ENCODE data around the gene HCK. TPM values are rescaled to one million over a fixed set of nuclear protein-coding genes. Genes with fewer than 3 reads are reported as not detected.
A peak's percentile ranks its signal among the peaks of the same experiment; 100 is the strongest.

Gene HCK
- total and polyA plus RNA-seq, 4 donors, result 18.5 to 304 (median 61.2) TPM

DNA sequence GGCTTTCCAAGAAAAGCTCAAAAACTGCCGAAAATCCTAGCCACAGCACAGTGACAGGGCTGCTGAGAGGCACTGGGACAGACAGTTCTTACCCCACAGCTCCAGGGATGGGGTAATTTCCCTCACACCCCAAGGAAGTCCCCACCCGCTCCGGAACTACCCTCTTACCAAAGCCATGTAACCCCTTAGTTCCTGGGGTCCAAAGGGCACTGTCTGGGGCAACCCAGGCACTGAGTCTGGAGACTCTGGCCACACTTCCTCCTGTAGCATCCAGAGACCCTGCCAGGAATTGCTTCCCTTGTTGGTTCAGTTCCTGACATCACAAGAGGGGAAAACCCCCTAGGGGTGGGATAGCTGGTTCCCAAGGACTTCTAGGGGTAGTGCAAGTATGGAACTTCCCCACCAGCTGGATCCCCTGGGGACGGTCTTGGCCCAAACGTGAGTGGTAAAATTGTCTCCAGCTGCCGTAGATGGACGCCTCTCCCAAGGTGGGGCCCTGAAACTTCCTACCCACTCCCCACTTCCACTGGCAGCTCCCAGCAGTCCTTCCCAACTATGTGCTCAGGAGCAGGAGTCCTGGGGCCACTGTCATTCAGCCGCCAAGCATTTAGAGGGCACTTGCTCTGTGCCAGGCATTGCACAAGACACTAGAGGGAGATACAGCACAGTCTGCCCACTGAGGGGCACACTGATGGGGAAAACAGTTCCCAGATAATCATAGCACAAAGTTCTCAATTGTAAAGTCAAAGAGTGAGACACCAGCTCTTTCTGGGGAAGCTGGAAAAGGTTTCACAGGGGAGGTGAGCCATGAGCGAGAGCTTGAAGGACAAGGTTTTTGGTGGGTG is 17.2 kb upstream of the HCK start:
- H3K27ac ChIP-seq (ENCODE audit: low read depth in 1 of 2, low read length in 1 of 2), result peak overlapping the region in 1 of 2 donors; percentile 5
- H3K36me3 ChIP-seq (ENCODE audit: control insufficient read depth in 4 of 4, insufficient read depth in 4 of 4, low read length in 4 of 4), result no peaks in the 10 kb centered on the region
- H3K9ac ChIP-seq (ENCODE audit: insufficient read depth in 1 of 2, low read length in 2 of 2), result no peak overlapping the region
- ATAC-seq (ENCODE audit: insufficient read depth, low FRiP score) (no peak), DNase-seq (no peak)
- 34 to 43% methylated on average over 9 of the region's 9 CpGs for WGBS, 2 donors
- peaks cover 0 to 19% (median 10%) of the 10 kb centered on the region in 3 donors for H3K27me3 ChIP-seq (ENCODE audit: control insufficient read depth in 3 of 3, insufficient read depth in 3 of 3, low read length in 2 of 3)
- H3K9me3 ChIP-seq (ENCODE audit: control insufficient read depth in 4 of 4, insufficient read depth in 3 of 4, low read length in 3 of 4), result peaks cover 0 to 4% (median 1%) of the 10 kb centered on the region in 4 donors
- H3K4me1 ChIP-seq (ENCODE audit: control insufficient read depth in 5 of 5, insufficient read depth in 5 of 5, low read length in 5 of 5), result peaks cover 0 to 5% (median 0%) of the 10 kb centered on the region in 5 donors
- no peak overlapping the region for H3K4me3 ChIP-seq
- TF ChIP-seq, protein P1, sequence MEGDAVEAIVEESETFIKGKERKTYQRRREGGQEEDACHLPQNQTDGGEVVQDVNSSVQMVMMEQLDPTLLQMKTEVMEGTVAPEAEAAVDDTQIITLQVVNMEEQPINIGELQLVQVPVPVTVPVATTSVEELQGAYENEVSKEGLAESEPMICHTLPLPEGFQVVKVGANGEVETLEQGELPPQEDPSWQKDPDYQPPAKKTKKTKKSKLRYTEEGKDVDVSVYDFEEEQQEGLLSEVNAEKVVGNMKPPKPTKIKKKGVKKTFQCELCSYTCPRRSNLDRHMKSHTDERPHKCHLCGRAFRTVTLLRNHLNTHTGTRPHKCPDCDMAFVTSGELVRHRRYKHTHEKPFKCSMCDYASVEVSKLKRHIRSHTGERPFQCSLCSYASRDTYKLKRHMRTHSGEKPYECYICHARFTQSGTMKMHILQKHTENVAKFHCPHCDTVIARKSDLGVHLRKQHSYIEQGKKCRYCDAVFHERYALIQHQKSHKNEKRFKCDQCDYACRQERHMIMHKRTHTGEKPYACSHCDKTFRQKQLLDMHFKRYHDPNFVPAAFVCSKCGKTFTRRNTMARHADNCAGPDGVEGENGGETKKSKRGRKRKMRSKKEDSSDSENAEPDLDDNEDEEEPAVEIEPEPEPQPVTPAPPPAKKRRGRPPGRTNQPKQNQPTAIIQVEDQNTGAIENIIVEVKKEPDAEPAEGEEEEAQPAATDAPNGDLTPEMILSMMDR (IDR thresholded peaks at IDR 0.05; ENCODE audit: control extremely low read depth, extremely low read depth), result no peak

DNA sequence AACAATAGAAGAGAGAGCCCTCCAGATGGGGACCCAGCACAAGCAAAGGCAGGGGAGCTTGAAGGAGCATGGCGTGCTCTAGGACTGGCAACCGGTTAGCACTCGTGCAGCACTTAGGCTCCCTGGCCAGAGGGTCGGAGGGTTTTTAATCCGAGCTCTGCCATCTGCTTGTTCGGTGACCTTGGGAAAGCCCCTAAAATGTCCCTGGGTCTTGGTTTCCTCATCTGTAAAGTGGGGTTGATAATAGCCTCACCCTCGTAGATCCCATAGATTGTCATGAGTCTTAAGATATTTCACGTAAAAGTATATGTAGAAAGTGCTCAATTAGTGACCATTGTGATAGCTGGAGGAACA is 16.6 kb upstream of the HCK start:
- Histone ChIP-seq H3K4me3 (no peak overlapping the region), H3K27ac (ENCODE audit: low read depth in 1 of 2, low read length in 1 of 2) (no peak overlapping the region), H3K27me3 (ENCODE audit: control insufficient read depth in 3 of 3, insufficient read depth in 3 of 3, low read length in 2 of 3) (peaks cover 0 to 19% (median 10%) of the 10 kb centered on the region in 3 donors), H3K9ac (ENCODE audit: insufficient read depth in 1 of 2, low read length in 2 of 2) (no peak overlapping the region), H3K4me1 (ENCODE audit: control insufficient read depth in 5 of 5, insufficient read depth in 5 of 5, low read length in 5 of 5) (peaks cover 0 to 5% (median 0%) of the 10 kb centered on the region in 5 donors), H3K36me3 (ENCODE audit: control insufficient read depth in 4 of 4, insufficient read depth in 4 of 4, low read length in 4 of 4) (no peaks in the 10 kb centered on the region), H3K9me3 (ENCODE audit: control insufficient read depth in 4 of 4, insufficient read depth in 3 of 4, low read length in 3 of 4) (peaks cover 0 to 4% (median 1%) of the 10 kb centered on the region in 4 donors)
- TF ChIP-seq, protein P1 (IDR thresholded peaks at IDR 0.05; ENCODE audit: control extremely low read depth, extremely low read depth), result no peak
- WGBS, 2 donors, result 81 to 84% methylated on average over 8 of the region's 8 CpGs
- DNase-seq (no peak), ATAC-seq (ENCODE audit: insufficient read depth, low FRiP score) (no peak)

DNA sequence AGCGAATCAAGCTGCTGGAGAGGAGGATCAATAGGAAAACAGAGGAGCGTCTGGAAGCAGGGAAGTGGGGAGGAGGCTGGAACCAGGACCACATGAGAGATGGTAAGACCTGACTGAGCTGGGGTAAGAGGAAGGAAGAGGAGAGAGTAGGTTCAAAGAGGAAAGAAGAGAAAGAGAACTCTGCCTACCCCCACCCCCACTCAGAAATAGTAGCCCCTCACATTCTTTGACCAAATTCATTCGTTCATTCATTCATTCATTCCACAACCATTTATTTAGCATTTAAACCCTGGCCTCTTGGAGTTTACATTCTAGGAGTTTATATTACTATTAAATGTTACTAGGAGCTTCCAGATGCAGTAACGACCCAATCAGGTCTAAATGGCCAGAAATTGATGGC is 15.8 kb upstream of the HCK start:
- TF ChIP-seq, protein P1 (IDR thresholded peaks at IDR 0.05; ENCODE audit: control extremely low read depth, extremely low read depth), result no peak
- H3K9me3 ChIP-seq (ENCODE audit: control insufficient read depth in 4 of 4, insufficient read depth in 3 of 4, low read length in 3 of 4), result peaks cover 0 to 4% (median 1%) of the 10 kb centered on the region in 4 donors
- no peaks in the 10 kb centered on the region for H3K36me3 ChIP-seq (ENCODE audit: control insufficient read depth in 4 of 4, insufficient read depth in 4 of 4, low read length in 4 of 4)
- DNase-seq, result no peak
- H3K27ac ChIP-seq (ENCODE audit: low read depth in 1 of 2, low read length in 1 of 2), result no peak overlapping the region
- peaks cover 0 to 14% (median 10%) of the 10 kb centered on the region in 3 donors for H3K27me3 ChIP-seq (ENCODE audit: control insufficient read depth in 3 of 3, insufficient read depth in 3 of 3, low read length in 2 of 3)
- H3K9ac ChIP-seq (ENCODE audit: insufficient read depth in 1 of 2, low read length in 2 of 2), result no peak overlapping the region
- H3K4me3 ChIP-seq, result no peak overlapping the region
- peaks cover 0 to 2% (median 0%) of the 10 kb centered on the region in 5 donors for H3K4me1 ChIP-seq (ENCODE audit: control insufficient read depth in 5 of 5, insufficient read depth in 5 of 5, low read length in 5 of 5)
- WGBS, 2 donors, result 40 to 51% methylated on average over 4 of the region's 4 CpGs
- ATAC-seq (ENCODE audit: insufficient read depth, low FRiP score), result no peak

Measured in lung (tissue), 12 donors.